GM12874 (cell line): Measurements from ENCODE around the gene TAF8.

Experiments
- CTCF ChIP-seq: IDR thresholded peaks from 2 replicates; pipeline ENCODE4 v1.5.1; 2011; ENCODE audit warnings: low read depth, mild to moderate bottlenecking, control low read depth, low read length, moderate library complexity; ENCODE audit not compliant: insufficient read depth

TAF8 gene

GRCh38 chr6:42025066-42025844, 25.1 kb upstream of the TAF8 start:
- no peak for TF ChIP-seq CTCF

GRCh38 chr6:42025845-42026243, 24.5 kb upstream of the TAF8 start:
- no peak for TF ChIP-seq CTCF

GRCh38 chr6:42026540-42026939, 23.8 kb upstream of the TAF8 start:
- TF ChIP-seq CTCF, result no peak

- TF ChIP-seq CTCF, result no peak
Measured at GRCh38 chr6:42028234-42029061, 21.9 kb upstream of the TAF8 start.

GRCh38 chr6:42029062-42029685, 21.1 kb upstream of the TAF8 start:
- no peak for TF ChIP-seq CTCF

GRCh38 chr6:42029881-42030280, 20.4 kb upstream of the TAF8 start:
- no peak for TF ChIP-seq CTCF
